TTC549 (cell line): ENCODE data around the gene ZFP91.

ENCODE experiments used
- FAIRE-seq: peaks from 2 replicates; lab custom pipeline; 2012; peaks lifted over from hg19 to GRCh38; lab: Jason Lieb, UNC

ZFP91 gene

DNA sequence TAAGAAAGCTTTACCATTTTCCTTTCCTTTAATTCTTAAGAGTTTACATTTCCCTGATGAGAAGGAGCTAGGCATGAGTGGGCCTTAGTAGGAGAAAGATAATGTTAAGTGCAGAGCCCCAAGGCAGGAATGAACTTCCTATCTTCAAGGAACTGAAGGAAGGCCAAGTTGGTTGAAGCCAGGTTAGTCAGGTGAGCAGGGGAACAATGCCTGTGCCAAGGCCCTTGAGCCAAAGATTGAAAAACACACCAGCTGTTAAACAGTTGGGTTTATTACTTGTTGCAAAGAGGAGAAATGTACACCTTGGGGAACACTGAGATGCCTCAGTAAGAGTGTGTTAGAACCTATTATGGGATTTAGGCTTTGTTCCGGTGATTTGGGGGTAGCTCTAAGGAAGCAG, 53.6 kb downstream of the ZFP91 start:
- no peak for FAIRE-seq

DNA sequence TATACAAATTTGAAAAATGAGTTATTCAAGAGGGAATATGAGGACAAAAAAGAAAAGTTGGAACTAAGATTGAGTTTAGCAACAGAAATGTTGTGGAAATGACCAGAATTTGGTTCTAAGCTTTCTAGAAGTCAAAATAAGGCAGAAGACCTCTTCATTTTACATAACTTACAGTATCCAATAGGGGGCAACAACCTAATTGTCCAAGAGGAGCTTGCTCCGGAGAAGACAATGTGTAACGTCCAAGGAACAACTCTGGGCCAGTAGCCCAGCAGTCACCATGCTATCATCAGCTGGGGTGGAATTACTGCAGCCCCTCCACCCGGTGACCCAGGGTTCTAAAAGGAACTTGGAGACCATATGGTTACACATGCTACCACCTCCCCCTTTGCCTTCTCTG, 57.7 kb downstream of the ZFP91 start:
- no peak for FAIRE-seq

DNA sequence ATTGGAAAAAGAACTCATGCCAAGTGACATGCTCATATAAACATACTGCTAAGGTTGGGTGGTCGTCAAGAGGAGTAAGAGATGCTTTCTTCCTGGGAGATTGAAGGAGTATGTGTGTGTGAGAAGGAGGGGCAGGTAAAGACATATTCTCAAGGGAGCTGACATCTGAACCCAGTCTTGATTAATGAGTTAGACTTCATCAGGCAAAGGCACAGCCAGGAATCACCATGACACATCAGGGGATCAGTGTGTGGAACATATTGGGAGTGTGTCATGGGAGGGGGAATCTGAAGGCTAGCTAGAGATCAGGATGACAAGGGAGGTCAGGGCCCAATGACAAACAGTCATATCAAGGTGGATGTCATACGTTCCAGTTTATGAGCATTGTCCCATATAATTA, 58.5 kb downstream of the ZFP91 start:
- FAIRE-seq, result no peak

DNA sequence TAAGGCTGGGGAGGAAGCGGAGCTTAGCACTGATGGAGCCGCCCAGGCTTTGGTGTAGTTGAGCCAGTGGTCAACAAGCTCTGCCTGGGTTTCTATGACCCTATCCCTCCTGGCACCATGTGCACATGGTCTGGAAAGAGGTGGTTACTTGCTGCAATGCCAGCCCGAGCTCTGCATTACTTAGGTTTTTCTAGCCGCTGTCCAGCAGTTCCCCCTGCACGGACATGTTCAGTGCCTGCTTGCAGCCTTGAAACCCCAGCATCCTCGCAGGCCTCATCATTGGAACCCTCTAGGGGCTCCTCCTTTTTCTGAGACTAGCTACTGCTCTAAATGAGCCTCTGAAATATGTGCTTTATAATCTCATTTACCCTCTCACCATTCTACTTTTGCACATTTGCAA, 60.2 kb downstream of the ZFP91 start:
- FAIRE-seq, result no peak

DNA sequence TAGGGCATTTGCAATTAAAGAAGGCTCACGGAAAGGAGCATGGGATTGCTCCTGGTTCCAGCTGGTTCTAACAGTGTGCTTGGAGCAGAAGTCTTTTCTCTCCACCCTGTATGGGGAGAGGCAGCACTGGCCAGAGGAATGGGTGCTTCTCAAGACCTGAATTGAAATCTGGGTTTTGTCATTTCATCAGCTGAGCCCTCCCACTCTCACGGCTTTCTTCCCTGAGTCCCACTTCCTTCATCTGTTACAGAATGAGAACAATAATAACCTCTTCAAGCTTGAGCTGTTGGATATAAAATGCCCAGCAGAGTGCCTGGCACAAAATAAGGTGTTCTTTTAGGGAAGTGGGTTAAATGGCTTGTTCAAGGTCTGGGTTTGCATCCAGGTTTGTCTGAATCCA, 60.8 kb downstream of the ZFP91 start:
- FAIRE-seq, result no peak

DNA sequence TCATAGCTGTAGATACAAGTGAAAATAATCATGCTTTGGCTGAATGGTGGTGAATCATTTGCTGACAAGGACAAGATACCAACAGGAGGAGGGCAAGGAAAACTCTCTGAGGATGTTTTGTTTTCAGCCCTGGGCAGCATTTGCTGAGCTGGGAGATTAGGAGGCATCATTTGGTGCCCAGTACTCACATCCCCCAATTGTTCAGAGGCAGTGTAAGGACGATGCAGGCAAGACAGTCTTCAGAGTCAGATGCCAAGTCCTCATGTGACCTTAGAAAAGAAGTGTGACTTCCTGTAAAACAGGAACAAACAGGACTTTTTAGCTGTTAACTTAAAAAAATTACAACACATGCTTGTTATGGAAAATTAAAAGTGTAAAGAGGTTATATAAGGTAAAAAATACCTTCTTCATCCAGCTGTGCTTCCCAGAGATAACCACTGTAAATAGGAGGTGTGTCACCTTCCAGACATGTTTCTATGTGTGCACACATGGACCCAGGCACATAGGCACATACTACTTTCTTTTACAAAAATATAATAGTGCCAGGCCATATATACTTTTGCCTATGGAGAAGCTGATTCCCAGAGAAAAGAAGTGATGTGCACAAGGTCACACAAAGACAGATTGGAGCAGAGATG, 61.6 kb downstream of the ZFP91 start:
- no peak for FAIRE-seq

DNA sequence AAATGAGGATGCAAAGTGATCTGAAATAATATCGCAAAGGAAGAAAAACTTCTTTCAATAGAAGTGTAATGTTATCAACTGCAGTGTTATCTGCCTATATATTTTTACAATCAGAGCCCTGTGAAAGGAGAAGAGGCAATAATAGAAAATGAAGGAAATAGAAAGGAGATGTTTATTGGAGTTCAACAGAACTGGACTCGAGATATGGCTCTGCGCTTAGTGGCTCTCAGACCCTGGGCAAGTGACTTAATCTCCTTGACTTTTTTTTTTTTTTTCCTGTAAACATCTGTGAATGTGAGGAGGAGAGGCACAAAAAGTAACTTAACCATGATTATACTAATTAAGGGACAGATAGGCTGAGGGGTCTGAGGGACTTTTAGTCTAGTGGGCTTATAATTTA, 62.5 kb downstream of the ZFP91 start:
- FAIRE-seq, result no peak

DNA sequence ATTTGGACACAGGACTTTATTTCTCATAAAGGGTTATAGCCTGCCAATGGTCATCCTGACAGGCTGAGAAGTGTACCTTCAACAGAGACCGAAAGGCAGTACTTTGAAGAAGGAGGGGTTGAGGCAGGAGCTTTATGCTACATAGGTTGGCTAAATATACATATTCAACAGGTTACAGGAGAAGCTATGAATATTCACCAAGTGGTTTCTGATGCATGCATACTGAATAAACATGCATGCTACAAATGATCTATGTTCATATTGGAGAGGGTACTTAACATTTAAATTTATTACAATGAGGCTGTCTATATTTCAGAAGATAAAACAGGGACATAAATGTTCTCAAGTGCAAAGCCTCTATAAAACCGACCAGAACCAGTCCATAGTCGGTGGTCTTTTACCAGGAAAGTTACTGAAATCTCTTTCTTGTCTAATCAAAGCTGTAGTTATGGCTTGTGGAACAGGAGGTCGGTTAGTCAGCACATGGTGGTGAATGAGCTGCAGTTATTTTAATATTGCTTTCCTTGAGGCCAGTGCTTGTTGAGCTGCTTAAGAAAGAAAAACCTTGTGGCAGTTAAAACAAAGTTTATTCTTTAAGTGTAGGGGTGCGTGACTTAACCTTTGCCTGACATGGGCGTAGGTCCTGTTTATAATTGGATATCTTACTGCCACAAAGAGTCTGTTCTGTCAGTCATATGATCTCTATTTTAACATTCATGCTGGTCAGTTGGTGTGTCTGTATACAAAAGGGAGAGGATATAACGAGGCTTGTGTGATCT, 63.1 kb downstream of the ZFP91 start:
- no peak for FAIRE-seq

DNA sequence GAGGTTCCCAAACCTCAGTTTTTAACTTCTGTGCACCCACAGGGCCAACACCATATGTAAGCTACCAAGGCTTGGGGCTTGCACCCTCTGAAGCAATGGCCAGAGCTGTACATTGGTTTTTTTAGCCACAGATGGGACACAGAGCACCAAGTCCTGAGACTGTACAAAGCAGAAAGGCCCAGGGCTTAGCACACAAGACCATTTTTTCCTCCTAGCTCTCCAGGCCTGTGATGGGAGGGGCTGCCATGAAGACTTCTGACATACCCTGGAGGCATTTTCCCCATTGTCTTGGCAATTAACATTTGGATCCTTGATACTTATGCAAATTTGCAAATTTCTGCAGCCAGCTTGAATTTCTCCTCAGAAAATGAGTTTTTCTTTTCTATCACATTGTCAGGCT, 67.0 kb downstream of the ZFP91 start:
- FAIRE-seq, result no peak

DNA sequence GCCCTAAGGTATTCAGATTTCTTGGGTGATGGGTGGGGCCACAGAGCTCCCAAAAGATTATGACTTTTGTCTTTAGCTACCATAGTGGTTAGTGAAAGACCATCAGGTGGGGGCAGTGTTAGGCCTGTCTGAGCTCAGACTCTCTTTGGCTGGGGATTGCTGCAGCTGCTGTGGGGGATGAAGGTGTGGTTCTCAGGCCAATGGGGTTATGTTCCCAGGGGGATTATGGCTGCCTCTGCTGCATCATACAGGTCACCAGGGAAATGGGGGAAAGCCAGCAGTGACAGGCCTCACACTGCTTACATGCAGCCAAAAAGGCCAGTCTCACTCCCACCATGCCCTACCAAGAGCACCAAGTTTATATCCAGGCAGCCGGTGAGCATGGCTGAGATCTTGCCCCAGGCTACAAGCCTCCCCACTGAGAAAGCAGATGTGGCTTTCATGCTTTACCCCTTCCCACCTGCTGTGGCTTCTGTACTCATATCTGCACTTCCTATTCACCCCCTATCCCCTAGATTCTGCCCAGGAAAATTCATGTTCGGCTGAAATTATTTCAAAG, 68.4 kb downstream of the ZFP91 start:
- FAIRE-seq, result no peak

DNA sequence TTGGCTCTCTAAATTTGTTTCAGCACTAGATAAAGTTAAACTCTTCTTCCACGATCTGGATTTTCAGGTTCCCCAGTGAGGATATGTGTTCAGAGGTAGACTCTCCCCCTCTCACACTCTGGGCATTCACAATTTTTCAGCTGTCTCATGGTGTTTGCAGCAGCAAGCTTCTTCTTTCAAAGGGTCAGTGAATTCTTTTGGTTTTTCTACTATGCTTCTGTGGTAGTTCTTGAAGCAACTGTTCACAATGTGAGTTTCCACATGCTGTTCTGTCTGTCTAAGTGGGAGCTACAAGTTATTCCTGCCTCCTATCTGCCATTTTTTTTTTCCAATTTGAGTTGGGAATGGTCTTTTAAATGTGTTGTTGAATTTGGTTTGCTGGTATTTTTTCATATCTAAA, 69.0 kb downstream of the ZFP91 start:
- no peak for FAIRE-seq

DNA sequence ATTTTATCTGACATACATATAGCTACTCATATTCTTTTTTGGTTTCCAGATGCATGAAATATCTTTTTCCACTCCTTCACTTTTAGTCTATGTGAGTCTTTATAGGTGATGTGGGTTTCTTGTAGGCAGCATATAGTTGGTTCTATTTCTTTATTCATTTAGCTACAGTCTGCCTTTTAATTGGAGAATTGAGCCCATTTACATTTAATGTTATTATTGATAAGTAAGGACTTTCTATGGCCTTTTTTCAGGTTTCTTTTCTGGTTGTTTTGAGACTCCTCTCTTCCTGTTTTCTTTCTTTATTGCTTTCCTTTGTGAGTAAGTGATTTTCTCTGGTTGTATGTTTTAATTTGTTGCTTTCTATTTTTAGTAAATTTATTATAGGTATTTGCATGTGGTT, 70.8 kb downstream of the ZFP91 start:
- no peak for FAIRE-seq

DNA sequence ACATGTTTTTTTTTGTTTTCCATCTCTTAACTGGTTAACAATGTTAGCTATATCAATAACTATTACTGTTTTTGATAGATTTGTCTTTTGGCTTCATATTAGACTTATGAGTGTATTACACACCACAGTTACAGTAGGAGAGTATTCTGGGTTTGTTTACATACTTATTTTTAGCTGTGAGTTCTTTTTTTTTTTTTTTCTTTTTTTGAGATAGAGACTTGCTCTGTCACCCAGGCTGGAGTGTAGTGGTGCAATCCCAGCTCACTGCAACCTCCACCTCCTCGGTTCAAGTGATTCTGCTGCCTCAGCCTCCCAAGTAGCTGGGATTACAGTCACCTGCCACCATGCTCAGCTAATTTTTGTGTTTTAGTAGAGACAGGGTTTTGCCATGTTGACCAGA, 71.6 kb downstream of the ZFP91 start:
- no peak for FAIRE-seq

DNA sequence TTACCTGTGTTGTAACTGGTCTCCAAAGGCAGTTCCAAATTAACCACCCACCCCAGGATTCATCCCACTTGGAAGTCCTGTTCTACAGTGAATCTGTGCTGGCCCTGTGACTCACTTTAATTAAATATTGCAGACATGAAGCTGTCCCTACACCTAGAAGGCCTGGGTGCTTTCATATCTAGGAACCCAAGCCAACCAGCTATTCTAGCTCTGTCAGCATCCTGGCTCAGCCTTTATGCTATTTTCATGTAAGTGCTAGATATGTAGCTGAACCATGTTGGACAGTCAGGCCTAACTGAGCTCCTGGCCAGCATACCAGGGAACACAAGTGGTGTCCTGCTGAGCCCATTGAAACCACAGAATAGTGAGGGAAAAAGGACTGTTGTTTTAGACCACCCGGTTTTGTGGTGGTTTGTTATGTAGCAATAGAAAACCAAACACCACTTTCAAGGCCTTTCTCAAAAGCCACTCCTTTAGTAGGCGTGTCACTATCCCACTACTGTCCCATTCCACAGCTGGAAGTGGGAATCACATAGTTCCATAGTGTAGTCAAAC, 73.9 kb downstream of the ZFP91 start:
- FAIRE-seq, result no peak

DNA sequence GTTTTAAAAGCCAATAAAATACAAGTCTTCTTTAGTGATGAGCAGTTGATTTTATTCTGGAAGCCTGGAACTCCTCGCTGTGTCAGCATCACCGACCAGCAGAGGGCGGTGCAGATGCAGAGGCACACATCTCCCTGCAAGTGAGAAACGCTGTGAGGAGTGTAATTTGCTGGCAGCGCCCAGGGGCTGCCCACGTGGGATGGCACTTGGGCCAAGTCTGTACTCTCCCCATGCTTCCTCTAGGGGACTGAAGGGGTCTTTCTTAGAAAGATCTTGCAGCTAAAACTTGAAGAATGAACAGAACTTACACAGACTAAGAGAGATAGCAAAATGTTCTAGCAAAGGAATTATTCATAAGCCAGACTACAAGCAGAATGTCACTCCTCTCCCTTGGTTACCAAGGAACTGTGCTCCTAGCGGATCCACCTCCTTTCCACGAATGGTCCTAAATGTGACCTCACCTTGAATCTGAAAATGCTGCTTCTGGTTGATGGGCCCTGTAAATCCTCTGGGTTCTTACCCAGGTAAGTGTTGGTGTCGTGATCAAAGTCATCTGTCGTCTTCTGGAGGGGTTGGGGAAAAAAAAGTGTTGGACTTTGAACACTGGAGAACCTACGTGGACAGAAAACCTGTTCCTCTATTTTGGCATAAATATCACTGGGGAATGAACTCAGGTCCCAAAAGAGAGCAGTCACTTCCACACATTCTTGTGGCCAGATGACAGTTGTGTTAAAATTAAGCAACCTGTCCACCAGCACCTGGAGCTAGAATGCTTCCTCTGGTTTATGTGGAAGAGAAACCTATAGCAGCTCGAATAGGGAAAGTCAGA, 75.4 kb downstream of the ZFP91 start:
- FAIRE-seq, result no peak

DNA sequence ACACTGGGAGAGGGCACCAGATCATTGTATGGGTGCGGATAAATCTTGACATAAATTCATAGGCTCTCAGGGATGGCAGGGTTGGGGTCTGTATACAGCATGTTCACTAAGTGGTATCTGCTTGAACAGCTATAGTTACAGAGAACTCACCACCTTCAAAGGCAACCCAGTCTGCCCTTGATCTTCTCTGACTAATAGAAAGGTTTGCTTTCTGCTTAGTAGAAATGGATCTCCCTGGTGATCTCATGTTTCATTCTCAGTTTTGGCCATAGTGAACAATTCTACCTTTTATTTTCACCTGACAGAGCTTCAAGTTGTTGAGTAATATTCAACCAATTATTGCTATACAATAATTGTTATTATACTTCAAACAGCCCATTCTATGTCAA, 76.0 kb downstream of the ZFP91 start:
- no peak for FAIRE-seq

DNA sequence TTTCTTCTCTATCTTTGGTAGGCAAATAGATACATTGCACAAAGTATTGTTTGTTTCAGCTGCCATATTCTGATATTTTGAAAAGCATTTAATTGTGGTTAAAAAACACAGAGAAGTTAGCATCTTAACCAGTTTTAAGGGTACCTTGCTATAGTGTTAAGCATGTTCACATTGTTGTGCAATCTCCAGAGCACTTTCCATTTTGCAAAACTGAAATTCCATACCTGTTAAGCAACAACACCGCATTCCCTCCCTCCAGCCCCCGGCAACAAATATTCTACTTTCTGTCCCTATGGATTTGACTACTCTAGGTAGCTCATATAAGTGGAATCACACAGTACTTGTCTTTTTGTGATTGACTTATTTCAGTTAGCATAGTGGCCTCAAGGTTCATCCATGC, 77.5 kb downstream of the ZFP91 start:
- no peak for FAIRE-seq

DNA sequence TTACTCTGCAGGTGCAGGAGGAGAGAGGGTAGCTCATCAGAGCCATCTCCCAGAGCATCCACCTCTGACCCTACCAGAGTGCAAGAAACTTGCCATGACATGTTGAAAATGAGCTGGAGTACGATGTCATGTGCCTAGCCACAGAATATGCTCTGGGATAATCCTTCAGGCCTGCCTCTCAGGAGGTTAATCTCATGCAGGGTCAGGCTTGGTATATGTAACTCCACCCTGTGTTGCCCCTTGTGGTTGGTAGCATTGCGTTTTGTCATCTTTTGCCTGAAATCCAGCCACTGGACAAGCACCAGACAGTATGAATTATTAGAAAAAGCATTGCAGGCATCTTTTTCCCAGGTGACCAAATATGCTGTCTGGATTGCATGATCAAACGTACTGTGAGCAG, 79.8 kb downstream of the ZFP91 start:
- no peak for FAIRE-seq

DNA sequence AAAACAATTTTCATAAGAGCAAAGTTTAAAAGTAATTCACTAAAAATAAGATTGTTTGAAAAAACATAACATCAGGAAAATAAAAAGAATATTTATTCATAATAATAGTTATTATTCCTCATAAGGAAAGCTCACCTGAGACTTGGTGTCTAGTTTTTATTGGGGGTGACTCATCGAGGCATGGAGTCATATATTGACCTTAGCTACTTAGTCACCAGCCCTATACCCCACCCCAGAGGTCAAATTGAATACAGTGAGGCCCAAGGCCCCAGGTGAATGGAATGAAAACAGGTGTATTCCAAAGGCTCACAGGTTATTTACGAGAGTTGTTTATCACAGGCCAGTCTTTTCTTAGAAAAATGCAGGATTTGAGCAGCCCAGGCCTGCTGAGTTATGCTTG, 80.5 kb downstream of the ZFP91 start:
- FAIRE-seq, result no peak

DNA sequence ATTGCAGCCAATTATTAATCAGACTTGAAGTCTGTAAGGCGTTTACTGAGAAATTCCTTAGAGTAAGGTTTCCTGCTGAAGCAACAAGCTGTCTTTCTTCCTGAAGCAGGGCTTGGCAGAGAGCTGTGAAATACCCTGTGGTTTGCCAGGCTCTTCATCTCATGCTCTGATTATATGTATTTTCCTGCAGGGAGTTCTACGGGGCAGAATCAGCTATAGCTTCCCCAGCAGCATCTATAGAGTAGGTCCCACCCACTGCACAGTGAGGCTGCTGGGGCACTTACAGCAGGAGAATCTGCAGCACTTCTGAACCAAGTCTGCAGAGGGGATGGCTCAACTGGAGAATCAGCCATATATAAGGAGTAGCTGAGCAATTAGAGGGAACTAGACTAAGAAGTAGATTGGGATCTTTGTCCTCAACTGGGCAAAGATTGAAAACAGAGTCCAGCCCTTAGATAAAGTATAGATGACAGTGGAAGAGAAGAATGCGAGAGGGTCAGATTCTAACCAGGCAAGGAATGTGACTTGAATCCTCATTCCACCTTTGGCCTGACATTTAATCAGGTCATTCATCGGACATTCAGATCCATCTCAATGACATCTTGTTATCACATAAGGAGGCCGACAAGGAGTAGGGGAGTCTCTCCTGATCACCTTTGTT, 81.2 kb downstream of the ZFP91 start:
- no peak for FAIRE-seq
